T47D (cell line): ENCODE results near the gene RAB3B.
"Not testable (repeated sequence)": the region's sequence is repeated elsewhere in the genome, so short reads cannot be mapped to it uniquely, and the experiment has no call there.

Experiments
- DNase-seq, 2 experiments: peaks; one replicate each; pipeline versions ENCODE4 v3.0.0 to v3.0.0-alpha.2; 2011 to 2012; ENCODE audit warnings: low read depth in 1 of 2, low spot score in 1 of 2
- JUND ChIP-seq: IDR thresholded peaks from 2 replicates; pipeline ENCODE4 v1.6.1; 2012; ENCODE audit warnings: low read depth
- in situ Hi-C: cut with HindIII; loops from 2 replicates; pipeline ENCODE4 v1.10.0; 2016; ENCODE audit warnings: low sequenced_read_pairs, low pct_unique_long_range_greater_than_20kb

Gene RAB3B

DNA sequence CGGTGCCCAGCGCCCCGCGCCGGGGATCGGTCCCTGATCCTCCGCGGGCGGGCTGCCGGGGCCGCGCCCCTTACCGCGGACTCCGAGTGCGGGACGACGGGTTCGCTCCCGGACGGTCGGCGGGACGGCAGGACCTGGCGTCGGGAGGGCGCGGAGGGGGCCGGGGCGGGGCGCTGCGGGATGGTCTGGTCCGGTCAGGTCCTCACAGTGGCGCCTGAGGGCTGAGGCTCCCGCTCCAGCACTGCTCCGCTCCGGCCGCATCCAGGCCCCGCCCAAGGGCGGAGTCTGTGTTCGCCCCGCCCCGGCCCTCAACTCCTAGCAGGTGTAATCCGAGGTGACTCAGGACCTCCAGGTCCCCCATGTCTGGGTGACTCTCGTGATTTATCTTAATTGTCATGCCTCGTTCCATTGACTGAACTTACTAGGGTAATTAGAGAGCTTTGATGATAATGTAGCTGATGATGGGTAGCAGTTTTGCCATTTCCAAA lies at the start of gene RAB3B:
Gene RAB3B (minus strand): TSS at position 223 of the 488 bp plus-strand sequence. CDS start 13,583 bp downstream, outside the sequence.
- peak; percentile 59 to 62 for DNase-seq
- in situ Hi-C loops: no loop called here

DNA sequence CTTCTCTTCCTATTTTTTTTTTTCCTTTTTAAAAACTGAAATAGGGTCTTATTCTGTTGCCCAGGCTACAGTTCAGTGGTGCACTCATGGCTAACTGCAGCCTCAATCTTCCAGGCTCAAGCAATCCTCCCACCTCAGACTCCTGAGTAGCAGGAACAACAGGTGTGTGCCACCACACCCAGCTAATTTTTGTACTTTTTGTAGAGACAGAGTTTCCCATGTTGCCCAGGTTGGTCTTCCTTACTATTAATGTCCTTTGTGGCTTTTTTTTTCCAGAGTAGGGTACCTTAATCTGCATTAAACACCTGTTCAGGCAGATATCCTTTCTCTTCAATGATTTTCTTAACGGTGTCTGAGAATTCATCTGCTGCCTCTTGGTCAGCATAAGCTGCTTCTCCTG lies 47.4 kb upstream of the RAB3B start:
- no peak for DNase-seq
- in situ Hi-C loops: no loop called here
- TF ChIP-seq JUND: no peak

More for the DNA sequence above, at the start of gene RAB3B:
- TF ChIP-seq JUND: no peak

GRCh38 chr1:52037402-52037814 lies 46.9 kb upstream of the RAB3B start:
- no peak for TF ChIP-seq JUND
- DNase-seq: no peak

DNA sequence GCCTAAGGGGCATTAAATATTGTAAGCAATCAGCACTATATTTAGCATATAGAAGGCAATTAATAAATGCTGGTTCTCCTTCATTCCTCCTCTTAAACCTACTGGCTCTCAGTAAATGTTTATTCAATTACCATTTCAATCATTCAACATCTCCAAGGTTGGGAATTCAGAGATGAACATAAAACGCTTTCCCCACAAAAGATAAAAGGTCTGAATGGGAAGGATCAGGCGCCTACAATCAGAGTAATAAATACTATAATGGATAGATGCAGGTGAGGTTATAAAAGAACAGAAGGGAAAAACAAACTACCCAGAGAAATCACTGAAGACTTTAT lies 43.5 kb upstream of the RAB3B start:
- TF ChIP-seq JUND: no peak
- in situ Hi-C loops: no loop called here
- DNase-seq: no peak

More at GRCh38 chr1:52037402-52037814, 46.9 kb upstream of the RAB3B start:
- in situ Hi-C loops: no loop called here

DNA sequence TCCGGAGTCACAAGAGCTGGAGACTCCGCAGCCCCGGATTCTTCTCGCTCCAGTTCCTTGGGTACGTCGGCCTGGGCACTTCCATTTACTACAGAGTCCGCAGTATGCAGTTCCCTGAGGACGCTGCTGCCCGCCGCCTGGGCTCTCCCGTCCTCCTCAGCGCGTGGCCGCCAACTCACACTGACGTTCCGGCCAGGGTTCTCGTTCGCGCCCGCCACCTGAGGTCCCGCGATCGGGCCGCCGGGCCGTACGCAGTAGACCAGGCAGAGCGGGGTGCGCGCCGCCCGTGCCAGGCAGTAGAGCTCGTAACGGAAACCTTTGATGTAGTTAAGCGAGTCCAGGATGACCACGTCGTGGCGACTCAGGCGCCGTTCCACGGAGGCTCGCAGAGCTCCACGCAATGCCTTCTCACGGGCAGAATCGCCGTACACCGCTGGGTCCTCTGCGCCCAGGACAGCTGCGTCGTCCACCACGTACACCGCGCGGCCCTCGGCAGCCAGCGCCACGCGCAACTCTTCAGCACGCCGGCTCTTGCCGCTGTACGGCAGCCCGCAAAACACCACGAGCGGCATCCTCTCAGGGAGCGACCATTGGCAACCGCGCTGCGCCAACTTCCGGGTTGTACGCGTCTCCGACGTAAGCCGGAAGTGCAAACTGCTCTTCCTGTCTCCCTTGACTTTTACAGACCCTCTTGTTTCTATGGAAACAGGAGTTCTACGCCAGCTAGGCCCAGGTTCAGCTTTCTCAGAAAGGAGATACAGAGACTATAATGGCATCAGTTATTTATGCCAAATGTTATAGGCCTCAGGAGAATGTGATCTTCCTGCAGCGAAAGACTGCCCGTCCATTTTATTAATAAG lies 42.9 kb upstream of the RAB3B start, which contains the start of gene KTI12:
Gene KTI12 (minus strand): TSS at position 621 of the 860 bp plus-strand sequence. CDS start 49 bp downstream, at position 572.
- TF ChIP-seq JUND: no peak
- in situ Hi-C loops: no loop called here
- DNase-seq: peak; percentile 51 to 65

DNA sequence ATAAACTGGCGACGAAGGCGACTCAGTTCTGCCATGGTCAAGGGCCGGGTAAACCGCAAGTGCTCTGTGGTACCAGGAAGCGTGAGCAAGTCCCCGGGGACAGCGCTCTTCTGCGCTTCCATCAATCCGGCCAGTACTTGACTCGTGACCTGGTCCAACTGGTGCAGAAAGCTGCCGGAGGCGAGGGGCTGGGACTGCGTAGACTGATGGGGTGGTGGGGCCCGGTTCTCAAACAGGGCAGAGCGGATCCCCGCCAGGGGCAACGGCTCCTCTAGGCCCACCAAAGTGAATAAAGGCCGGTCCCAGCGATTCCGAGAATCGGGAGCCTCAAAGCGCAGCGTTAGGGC lies 42.3 kb upstream of the RAB3B start:
- DNase-seq: no peak
- TF ChIP-seq JUND: no peak
- in situ Hi-C loops: no loop called here

- in situ Hi-C loops: no loop called here
- no peak for DNase-seq
- TF ChIP-seq JUND: no peak
These were observed 41.8 kb upstream of the RAB3B start for GRCh38 chr1:52032124-52032784.

- DNase-seq, in situ Hi-C loops: not testable (repeated sequence)
These were observed 38.3 kb upstream of the RAB3B start for GRCh38 chr1:52028839-52029238.

DNA sequence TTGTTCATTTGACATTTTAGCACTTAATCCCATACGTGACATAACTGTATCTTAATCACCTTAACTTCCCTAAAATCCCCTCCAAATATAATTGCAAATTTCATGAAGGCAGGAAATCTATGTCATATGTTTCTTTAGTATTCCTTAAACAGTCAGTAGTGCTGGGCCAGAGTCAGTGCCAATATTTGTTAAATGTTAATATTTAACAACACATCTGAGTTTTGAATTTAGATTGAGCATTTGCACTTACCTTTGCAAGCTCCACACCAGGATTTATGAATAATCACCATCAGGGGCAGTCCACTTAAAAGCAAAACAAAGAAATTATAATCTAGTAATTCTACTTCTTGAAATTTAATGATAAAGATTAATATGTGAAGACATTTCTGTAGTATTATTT lies 37.8 kb upstream of the RAB3B start:
- no peak for TF ChIP-seq JUND
- no peak for DNase-seq
- in situ Hi-C loops: no loop called here

GRCh38 chr1:52026278-52026677 lies 35.8 kb upstream of the RAB3B start:
- in situ Hi-C loops: no loop called here
- no peak for DNase-seq
- no peak for TF ChIP-seq JUND

DNA sequence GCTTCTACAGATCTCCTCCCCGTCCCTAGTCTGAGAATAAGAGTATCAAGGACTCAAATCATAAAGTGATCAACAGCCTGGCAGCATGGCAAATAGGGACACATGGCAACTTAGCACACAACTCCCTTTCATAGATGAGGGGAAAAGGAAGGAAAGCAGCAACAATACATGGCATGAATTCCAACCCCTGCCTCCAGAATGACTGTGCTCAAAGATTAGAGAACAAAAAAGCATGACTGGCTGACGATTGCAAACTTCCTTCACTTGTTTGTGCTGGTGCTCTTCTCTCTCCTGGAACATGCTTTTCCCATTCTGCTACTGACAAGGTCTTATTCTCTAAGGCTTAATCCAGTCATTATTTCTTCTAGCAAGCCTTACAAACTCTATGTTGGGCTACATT lies 31.6 kb upstream of the RAB3B start:
- no peak for DNase-seq
- TF ChIP-seq JUND: no peak
- in situ Hi-C loops: no loop called here

GRCh38 chr1:52008071-52008809 lies 17.7 kb upstream of the RAB3B start:
- TF ChIP-seq JUND: no peak
- in situ Hi-C loops: no loop called here

More at GRCh38 chr1:52008071-52008809, 17.7 kb upstream of the RAB3B start:
- DNase-seq: no peak
